ENCODE results near the gene GRK6.
A peak's percentile ranks its signal among the peaks of the same experiment; 100 is the strongest.

GRK6 gene

GRCh38 chr5:177439518-177440053, 13.1 kb downstream of the GRK6 start:
- no peak overlapping the region for H3K27ac ChIP-seq
- TF ChIP-seq CTCF (conservative IDR thresholded peaks at IDR 0.05), result no peak

- no peak overlapping the region for H3K27ac ChIP-seq
- TF ChIP-seq CTCF (conservative IDR thresholded peaks at IDR 0.05), result no peak
These were observed 13.9 kb downstream of the GRK6 start for GRCh38 chr5:177440211-177440989.

GRCh38 chr5:177440990-177441780, 14.7 kb downstream of the GRK6 start:
- H3K27ac ChIP-seq, result no peak overlapping the region; the same call in 1 of the 2 replicates
- no peak for TF ChIP-seq CTCF (conservative IDR thresholded peaks at IDR 0.05)

GRCh38 chr5:177442066-177442826, 15.8 kb downstream of the GRK6 start:
- peak overlapping the region; percentile 8; the same call in 1 of the 2 replicates for H3K27ac ChIP-seq
- no peak for TF ChIP-seq CTCF (conservative IDR thresholded peaks at IDR 0.05)

GRCh38 chr5:177443144-177443983, 16.9 kb downstream of the GRK6 start:
- no peak for TF ChIP-seq CTCF (conservative IDR thresholded peaks at IDR 0.05)
- H3K27ac ChIP-seq, result peak overlapping the region; percentile 15; the same call in 1 of the 2 replicates

GRCh38 chr5:177444106-177445051, 17.9 kb downstream of the GRK6 start:
- no peak for TF ChIP-seq CTCF (conservative IDR thresholded peaks at IDR 0.05)
- H3K27ac ChIP-seq, result peak overlapping the region; percentile 97; the same call in 1 of the 2 replicates
